WTC11 (cell line): Measurements from ENCODE around the gene C6orf47. TPM values are rescaled to one million over a fixed set of nuclear protein-coding genes. Genes with fewer than 3 reads are reported as not detected.

ENCODE experiments used
- ATAC-seq: fragments of 200-7000 bp; cut with Tn5 transposase; 2 replicates; pipeline ENCODE4 v1.10.0; 2021; ENCODE audit warnings: mild to moderate bottlenecking, moderate library complexity
- CTCF ChIA-PET: fragments of 300-600 bp; sonication (Branson Sonifier 250); formaldehyde crosslinking; loops from one replicate; lab custom pipeline; 2021; ENCODE audit warnings: antibody characterized with exemption; lab: Charles Lee
- POLR2A ChIA-PET: fragments of 350-600 bp; sonication (Branson Sonifier 250); formaldehyde crosslinking; loops from one replicate; lab custom pipeline; 2021; ENCODE audit warnings: antibody characterized with exemption; lab: Charles Lee
- DNase-seq: peaks from one replicate; pipeline ENCODE4 v3.0.0; 2021; ENCODE audit warnings: low spot score
- H3K27ac Mint-ChIP-seq: 2 replicates; pipeline ENCODE4 v1.8.0; 2021; ENCODE audit warnings: mixed read lengths
- H3K27me3 Mint-ChIP-seq: 2 replicates; pipeline ENCODE4 v1.8.0; 2021; ENCODE audit warnings: low read depth, mild to moderate bottlenecking, moderate library complexity, mixed read lengths
- H3K36me3 Mint-ChIP-seq: 2 replicates; pipeline ENCODE4 v1.8.0; 2021; ENCODE audit warnings: mixed read lengths
- H3K4me1 Mint-ChIP-seq: 2 replicates; pipeline ENCODE4 v1.8.0; 2022; ENCODE audit warnings: mixed read lengths
- H3K4me3 Mint-ChIP-seq: 2 replicates; pipeline ENCODE4 v1.8.0; 2021; ENCODE audit warnings: mild to moderate bottlenecking, moderate library complexity, mixed read lengths
- H3K9me3 Mint-ChIP-seq: 2 replicates; pipeline ENCODE4 v1.8.0; 2021; ENCODE audit warnings: mixed read lengths
- CBFB ChIP-seq: sonication (generic); formaldehyde crosslinking; IDR thresholded peaks from 2 replicates; pipeline ENCODE4 v1.8.1; 2022; ENCODE audit warnings: mild to moderate bottlenecking, low read depth, missing genetic modification reagents
- CREB1 ChIP-seq: sonication (generic); formaldehyde crosslinking; IDR thresholded peaks from 2 replicates; pipeline ENCODE4 v1.8.0; 2023; ENCODE audit warnings: mild to moderate bottlenecking, missing genetic modification reagents
- E2F1 ChIP-seq: sonication (generic); formaldehyde crosslinking; IDR thresholded peaks from 2 replicates; pipeline ENCODE4 v1.8.0; 2022; ENCODE audit warnings: mild to moderate bottlenecking, missing genetic modification reagents
- E2F4 ChIP-seq: sonication (generic); formaldehyde crosslinking; IDR thresholded peaks from 2 replicates; pipeline ENCODE4 v1.8.1; 2022; ENCODE audit warnings: low read depth, mild to moderate bottlenecking, moderate library complexity, missing genetic modification reagents, borderline replicate concordance
- E2F5 ChIP-seq: sonication (generic); formaldehyde crosslinking; IDR thresholded peaks from 2 replicates; pipeline ENCODE4 v1.8.1; 2022; ENCODE audit warnings: mild to moderate bottlenecking, moderate library complexity, missing genetic modification reagents
- ELF4 ChIP-seq: sonication (generic); formaldehyde crosslinking; IDR thresholded peaks from 2 replicates; pipeline ENCODE4 v1.8.1; 2022; ENCODE audit warnings: low read depth, mild to moderate bottlenecking, moderate library complexity, missing genetic modification reagents
- EMX1 ChIP-seq: fragments of 250-450 bp; sonication (Bioruptor Pico); IDR thresholded peaks from 2 replicates; pipeline ENCODE4 v1.8.0; 2021; ENCODE audit warnings: mild to moderate bottlenecking
- ETV6 ChIP-seq: sonication (generic); formaldehyde crosslinking; IDR thresholded peaks from 2 replicates; pipeline ENCODE4 v1.8.1; 2022; ENCODE audit warnings: mild to moderate bottlenecking, missing genetic modification reagents
- FOXJ3 ChIP-seq: sonication (generic); formaldehyde crosslinking; IDR thresholded peaks from 2 replicates; pipeline ENCODE4 v1.9.0; 2021; ENCODE audit warnings: missing genetic modification reagents, mild to moderate bottlenecking, borderline replicate concordance
- IRF1 ChIP-seq: sonication (generic); formaldehyde crosslinking; IDR thresholded peaks from 2 replicates; pipeline ENCODE4 v1.8.0; 2023; ENCODE audit warnings: missing genetic modification reagents
- NFYB ChIP-seq: sonication (generic); formaldehyde crosslinking; conservative IDR thresholded peaks from 2 replicates; pipeline ENCODE4 v1.8.0; 2022; ENCODE audit warnings: low read depth, missing genetic modification reagents
- NR1H2 ChIP-seq: sonication (generic); formaldehyde crosslinking; IDR thresholded peaks from 2 replicates; pipeline ENCODE4 v1.9.0; 2021; ENCODE audit warnings: mild to moderate bottlenecking, moderate library complexity, missing genetic modification reagents
- PREB ChIP-seq: sonication (generic); formaldehyde crosslinking; IDR thresholded peaks from 2 replicates; pipeline ENCODE4 v1.8.1; 2022; ENCODE audit warnings: mild to moderate bottlenecking, missing genetic modification reagents, moderate library complexity, borderline replicate concordance
- TEAD4 ChIP-seq: sonication (generic); formaldehyde crosslinking; IDR thresholded peaks from 2 replicates; pipeline ENCODE4 v1.8.0; 2022; ENCODE audit warnings: mild to moderate bottlenecking, missing genetic modification reagents
- TP53 ChIP-seq: sonication (generic); formaldehyde crosslinking; IDR thresholded peaks from 2 replicates; pipeline ENCODE4 v1.8.1; 2023; ENCODE audit warnings: mild to moderate bottlenecking, missing genetic modification reagents
- ZMAT4 ChIP-seq: fragments of 250-450 bp; sonication (Bioruptor Pico); IDR thresholded peaks from 2 replicates; pipeline ENCODE4 v1.9.0; 2021; ENCODE audit warnings: mild to moderate bottlenecking
- ZNF219 ChIP-seq: sonication (generic); formaldehyde crosslinking; IDR thresholded peaks from 2 replicates; pipeline ENCODE4 v1.8.0; 2023; ENCODE audit warnings: missing genetic modification reagents, mild to moderate bottlenecking, borderline replicate concordance
- ZNF232 ChIP-seq: sonication (generic); formaldehyde crosslinking; IDR thresholded peaks from 2 replicates; pipeline ENCODE4 v1.8.0; 2022; ENCODE audit warnings: mild to moderate bottlenecking, missing genetic modification reagents
- ZNF281 ChIP-seq: sonication (generic); formaldehyde crosslinking; IDR thresholded peaks from 2 replicates; pipeline ENCODE4 v1.8.0; 2023; ENCODE audit warnings: mild to moderate bottlenecking, missing genetic modification reagents
- total RNA-seq: library from RNA; stranded (reverse); gene quantifications from 3 replicates; pipeline ENCODE4 v1.2.3, GENCODE V29; 2021

The C6orf47 gene
- total RNA-seq, 1 experiment from 2014 or later: 16.3 TPM

GRCh38 chr6:31676322-31676903, 15.8 kb upstream of the C6orf47 start:
- POLR2A ChIA-PET: interaction anchor here (1.4 kb wide), 1 partner anchor 59 kb away, joined by 4 read pairs; the partner anchor contains the start of gene CLIC1

More at GRCh38 chr6:31676322-31676903, 15.8 kb upstream of the C6orf47 start:
- TF ChIP-seq FOXJ3 (CRISPR knock-in tag) (no peak), CBFB (no peak), ETV6 (no peak), E2F1 (CRISPR knock-in tag) (no peak), ZMAT4 (no peak), PREB (CRISPR knock-in tag) (no peak), IRF1 (no peak), ZNF281 (CRISPR knock-in tag) (no peak), ELF4 (no peak), E2F4 (no peak), CREB1 (CRISPR knock-in tag) (no peak), NFYB (CRISPR knock-in tag) (no peak), ZNF219 (CRISPR knock-in tag) (no peak), TEAD4 (CRISPR knock-in tag) (no peak), ZNF232 (CRISPR knock-in tag) (no peak), E2F5 (CRISPR knock-in tag) (no peak), TP53 (no peak), NR1H2 (no peak), EMX1 (CRISPR knock-in tag) (no peak)
- no peak overlapping the region for H3K4me3 Mint-ChIP-seq
- no peaks in the 10 kb centered on the region for H3K9me3 Mint-ChIP-seq
- CTCF ChIA-PET: interaction anchor here (1.7 kb wide), 1 partner anchor 93 kb away, joined by 4 read pairs; no protein-coding TSS in a partner anchor
- peaks cover 19% of the 10 kb centered on the region for H3K36me3 Mint-ChIP-seq
- H3K4me1 Mint-ChIP-seq: peaks cover 7% of the 10 kb centered on the region
- ATAC-seq: no peak
- peaks cover 12% of the 10 kb centered on the region for H3K27me3 Mint-ChIP-seq
- no peak overlapping the region for H3K27ac Mint-ChIP-seq
- DNase-seq: no peak
